ENCODE data around the gene PATE2. TPM values are rescaled to one million over a fixed set of nuclear protein-coding genes. Genes with fewer than 3 reads are reported as not detected.

Gene PATE2
- total and polyA plus RNA-seq, 2 donors (not counting 3 experiments of a cell fraction or from before 2014, with no cell fraction given) = 0.31 TPM; not detected in 1

- CTCF ChIA-PET = no interaction called here
Measured at GRCh38 chr11:125766251-125766650, 12.4 kb downstream of the PATE2 start.

GRCh38 chr11:125763483-125763882, 15.1 kb downstream of the PATE2 start:
- no TSS peak for BruUV-seq (replicated peaks)
- Histone ChIP-seq H3K9me1 (replicated peaks; ENCODE audit: control insufficient read depth, extremely low read depth, insufficient read depth, low read length) (no peaks in the 10 kb centered on the region), H3K27ac (ENCODE audit: insufficient read depth, low read depth, low read length) (no peak overlapping the region), H3K9ac (replicated peaks; ENCODE audit: extremely low read depth, insufficient read depth, low read length) (no peak overlapping the region), H3K9me3 (replicated peaks; ENCODE audit: control insufficient read depth, insufficient read depth, low read length) (no peaks in the 10 kb centered on the region), H4K20me1 (replicated peaks; ENCODE audit: control insufficient read depth, extremely low read depth, insufficient read depth, low read length) (no peaks in the 10 kb centered on the region), H3K4me3 (replicated peaks in 1 of 3; ENCODE audit: insufficient read depth in 1 of 3, low read depth in 1 of 3, low read length in 3 of 3) (no peak overlapping the region), H3K36me3 (ENCODE audit: control insufficient read depth in 2 of 2, extremely low read depth in 1 of 2, insufficient read depth in 2 of 2, low read length in 2 of 2) (no peaks in the 10 kb centered on the region), H3K79me2 (ENCODE audit: control insufficient read depth, insufficient read depth, low read length) (no peaks in the 10 kb centered on the region), H3K4me1 (ENCODE audit: control insufficient read depth, extremely low read depth, insufficient read depth, low read length) (no peaks in the 10 kb centered on the region), H3K27me3 (ENCODE audit: control insufficient read depth in 2 of 2, insufficient read depth in 2 of 2, low read length in 2 of 2) (peaks cover 0 to 8% of the 10 kb centered on the region in 2 experiments), H2AFZ (ENCODE audit: low read depth, low read length) (no peak overlapping the region), H3K4me2 (ENCODE audit: insufficient read depth, low read length) (no peak overlapping the region)
- intact Hi-C loops (cut with micrococcal nuclease) = no loop called here
- DNase-seq (ENCODE audit: low read depth, low spot score) (peak; percentile 15), FAIRE-seq (no peak)
- TF ChIP-seq CTCF (IDR thresholded peaks at IDR 0.05; ENCODE audit: extremely low read depth in 1 of 2, insufficient read depth in 1 of 2, low read depth in 1 of 2, low read length in 2 of 2) = no peak
- no peak for TF ChIP-seq POLR2A (IDR thresholded peaks at IDR 0.05; ENCODE audit: low read depth, low read length)
- no peak for TF ChIP-seq MAX (IDR thresholded peaks at IDR 0.05; ENCODE audit: insufficient read depth, insufficient read length)
- no peak for TF ChIP-seq EZH2 (IDR thresholded peaks at IDR 0.05; ENCODE audit: borderline replicate concordance, low read depth, low read length, severe bottlenecking)
- no peak for TF ChIP-seq JUN (IDR thresholded peaks at IDR 0.05; ENCODE audit: borderline replicate concordance, insufficient read depth, insufficient read length, low read depth)
- peak; percentile 51 for TF ChIP-seq FOS (IDR thresholded peaks at IDR 0.05; ENCODE audit: borderline replicate concordance, insufficient read depth, low read length)
- no peak for TF ChIP-seq POLR2AphosphoS5 (IDR thresholded peaks at IDR 0.05; ENCODE audit: insufficient read depth, low read depth, low read length)
- TF ChIP-seq MYC (IDR thresholded peaks at IDR 0.05; ENCODE audit: low read depth, low read length) = no peak
- peak; percentile 89 for TF ChIP-seq GATA2 (IDR thresholded peaks at IDR 0.05; ENCODE audit: insufficient read depth, insufficient read length, low read depth, low read length)
- CTCF ChIA-PET = no interaction called here
- POLR2A ChIA-PET = no interaction called here
- dilution Hi-C loops (cut with MboI; ENCODE audit: extremely low pct_ligation_motif_present, low sequenced_read_pairs) = no loop called here

More at GRCh38 chr11:125766251-125766650, 12.4 kb downstream of the PATE2 start:
- no peaks in the 10 kb centered on the region for H4K20me1 ChIP-seq (replicated peaks; ENCODE audit: control insufficient read depth, extremely low read depth, insufficient read depth, low read length)
- no peak overlapping the region for H3K4me3 ChIP-seq (replicated peaks in 1 of 3; ENCODE audit: insufficient read depth in 1 of 3, low read depth in 1 of 3, low read length in 3 of 3)
- no peak overlapping the region for H3K27ac ChIP-seq (ENCODE audit: insufficient read depth, low read depth, low read length)
- H2AFZ ChIP-seq (ENCODE audit: low read depth, low read length) = no peak overlapping the region
- BruUV-seq (replicated peaks) = no TSS peak
- H3K9me1 ChIP-seq (replicated peaks; ENCODE audit: control insufficient read depth, extremely low read depth, insufficient read depth, low read length) = no peaks in the 10 kb centered on the region
- no peaks in the 10 kb centered on the region for H3K36me3 ChIP-seq (ENCODE audit: control insufficient read depth in 2 of 2, extremely low read depth in 1 of 2, insufficient read depth in 2 of 2, low read length in 2 of 2)
- H3K27me3 ChIP-seq (ENCODE audit: control insufficient read depth in 2 of 2, insufficient read depth in 2 of 2, low read length in 2 of 2) = peaks cover 0 to 10% of the 10 kb centered on the region in 2 experiments
- no peak for FAIRE-seq
- H3K9me3 ChIP-seq (replicated peaks; ENCODE audit: control insufficient read depth, insufficient read depth, low read length) = no peaks in the 10 kb centered on the region
- no peaks in the 10 kb centered on the region for H3K79me2 ChIP-seq (ENCODE audit: control insufficient read depth, insufficient read depth, low read length)
- DNase-seq (ENCODE audit: low read depth, low spot score) = no peak
- no peak overlapping the region for H3K9ac ChIP-seq (replicated peaks; ENCODE audit: extremely low read depth, insufficient read depth, low read length)
- dilution Hi-C loops (cut with MboI; ENCODE audit: extremely low pct_ligation_motif_present, low sequenced_read_pairs) (no loop called here), intact Hi-C loops (cut with micrococcal nuclease) (no loop called here)
- no peak for TF ChIP-seq POLR2A (IDR thresholded peaks at IDR 0.05; ENCODE audit: low read depth, low read length)
- no peak for TF ChIP-seq MYC (IDR thresholded peaks at IDR 0.05; ENCODE audit: low read depth, low read length)
- TF ChIP-seq JUN (IDR thresholded peaks at IDR 0.05; ENCODE audit: borderline replicate concordance, insufficient read depth, insufficient read length, low read depth) = no peak
- POLR2A ChIA-PET = no interaction called here
- no peaks in the 10 kb centered on the region for H3K4me1 ChIP-seq (ENCODE audit: control insufficient read depth, extremely low read depth, insufficient read depth, low read length)
- H3K4me2 ChIP-seq (ENCODE audit: insufficient read depth, low read length) = no peak overlapping the region
